GM18520 (cell line): ENCODE results near the gene WWP2.
"Not testable (repeated sequence)": the region's sequence is repeated elsewhere in the genome, so short reads cannot be mapped to it uniquely, and the experiment has no call there.

ENCODE experiments used
- ATAC-seq: cut with Tn5 transposase; IDR thresholded peaks from one replicate; pipeline ENCODE4 v1.9.1; 2021; ENCODE audit not compliant: unreplicated experiment

The WWP2 gene

GRCh38 chr16:69972935-69973334, 210.8 kb downstream of the WWP2 start:
- ATAC-seq, result not testable (repeated sequence)

GRCh38 chr16:69985196-69985595, 223.1 kb downstream of the WWP2 start:
- not testable (repeated sequence) for ATAC-seq
